HG03460 (cell line): ENCODE measurements around the gene BCAS3.
"Not testable (repeated sequence)": the region's sequence is repeated elsewhere in the genome, so short reads cannot be mapped to it uniquely, and the experiment has no call there.

Experiments
- ATAC-seq: cut with Tn5 transposase; IDR thresholded peaks from one replicate; pipeline ENCODE4 v1.9.1; 2021; ENCODE audit not compliant: unreplicated experiment

BCAS3 gene

GRCh38 chr17:60916043-60916442, 238.4 kb downstream of the BCAS3 start:
- ATAC-seq, result no peak

- ATAC-seq, result no peak
Observed at GRCh38 chr17:60920107-60920506, 242.5 kb downstream of the BCAS3 start.

GRCh38 chr17:60923000-60923399, 245.3 kb downstream of the BCAS3 start:
- no peak for ATAC-seq

- no peak for ATAC-seq
Observed at GRCh38 chr17:60926466-60927183, 249.0 kb downstream of the BCAS3 start.

DNA sequence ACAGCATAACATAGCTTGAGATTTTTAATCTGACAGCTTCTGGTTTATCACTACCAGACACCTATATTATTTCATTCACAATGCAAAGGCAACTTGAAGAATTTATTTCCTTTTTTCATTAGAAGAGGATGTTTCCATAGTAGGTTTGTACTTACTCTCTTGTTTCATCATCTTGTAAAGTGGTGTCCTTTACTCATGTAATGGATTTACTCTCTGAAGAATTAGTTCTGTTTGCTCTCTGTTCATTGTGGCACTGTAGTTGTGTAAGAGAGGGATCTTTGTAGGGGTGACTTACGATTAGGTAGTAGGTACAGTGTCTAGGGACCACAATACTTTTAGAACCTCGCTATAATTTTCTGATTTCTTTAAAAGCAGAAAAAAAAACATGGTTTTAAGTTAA, 256.1 kb downstream of the BCAS3 start:
- ATAC-seq, result no peak

- no peak for ATAC-seq
Observed at GRCh38 chr17:60934723-60935122, 257.1 kb downstream of the BCAS3 start.

DNA sequence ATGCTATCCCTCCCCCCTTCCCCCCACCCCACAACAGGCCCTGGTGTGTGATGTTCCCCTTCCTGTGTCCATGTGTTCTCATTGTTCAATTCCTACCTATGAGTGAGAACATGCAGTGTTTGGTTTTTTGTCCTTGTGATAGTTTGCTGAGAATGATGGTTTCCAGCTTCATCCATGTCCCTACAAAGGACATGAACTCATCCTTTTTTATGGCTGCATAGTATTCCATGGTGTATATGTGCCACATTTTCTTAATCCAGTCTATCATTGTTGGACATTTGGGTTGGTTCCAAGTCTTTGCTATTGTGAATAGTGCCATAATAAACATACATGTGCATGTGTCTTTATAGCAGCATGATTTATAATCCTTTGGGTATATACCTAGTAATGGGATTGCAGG, 258.3 kb downstream of the BCAS3 start:
- ATAC-seq, result not testable (repeated sequence)

DNA sequence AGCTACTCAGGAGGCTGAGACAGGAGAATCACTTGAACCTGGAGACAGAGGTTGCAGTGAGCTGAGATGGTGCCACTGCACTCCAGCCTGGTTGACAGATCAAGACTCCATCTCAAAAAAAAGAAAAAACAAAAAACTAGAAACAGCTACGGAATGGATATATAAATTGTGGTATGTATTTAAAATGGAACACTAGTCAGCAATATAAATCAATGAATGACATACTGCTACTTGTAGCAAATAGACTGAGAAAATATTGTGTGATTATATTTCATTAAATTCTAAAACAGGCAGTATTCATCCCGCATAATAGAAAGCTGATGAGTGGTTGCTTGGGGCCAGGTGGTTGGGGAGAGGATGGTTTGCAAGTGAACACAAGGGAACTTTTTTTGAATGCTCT, 261.7 kb downstream of the BCAS3 start:
- no peak for ATAC-seq

DNA sequence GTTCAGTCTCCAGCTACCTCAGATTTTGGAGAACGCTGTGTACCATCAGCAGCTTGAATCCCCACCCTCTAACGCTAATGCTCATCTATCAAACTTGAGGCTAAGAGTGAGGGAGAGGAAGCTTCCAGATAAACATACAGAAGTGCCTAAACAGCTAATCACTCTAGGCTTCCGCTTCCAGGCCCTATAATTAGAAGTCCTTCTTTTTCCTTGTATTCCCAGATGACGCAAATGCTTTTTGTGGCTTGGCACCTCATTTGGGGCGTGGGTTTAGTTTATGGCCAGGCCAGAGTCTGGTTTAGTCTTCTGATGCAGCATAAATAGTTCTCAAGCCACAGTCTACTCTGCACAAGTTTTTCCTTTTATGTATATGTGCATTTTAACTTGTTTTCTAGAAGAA, 263.4 kb downstream of the BCAS3 start:
- ATAC-seq, result no peak

GRCh38 chr17:60941571-60941970, 263.9 kb downstream of the BCAS3 start:
- no peak for ATAC-seq

DNA sequence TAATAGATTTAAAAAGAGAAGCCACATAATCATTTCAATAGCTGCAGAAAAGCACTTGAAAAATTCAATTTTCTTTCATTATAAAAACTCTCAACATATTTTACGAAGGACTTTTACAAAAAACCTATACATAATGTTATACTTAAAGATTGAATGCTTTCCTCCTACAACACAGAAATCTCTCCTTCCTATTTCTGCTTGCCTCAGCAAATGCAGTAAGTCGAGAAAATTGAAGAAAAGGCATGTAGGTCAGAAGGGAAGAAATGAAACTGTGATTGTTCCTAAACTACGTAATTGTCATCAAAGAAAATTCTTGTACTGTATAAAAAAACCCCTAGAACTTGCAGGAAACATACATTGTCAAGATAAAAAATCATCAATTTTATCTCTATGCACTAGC, 267.1 kb downstream of the BCAS3 start:
- no peak for ATAC-seq

DNA sequence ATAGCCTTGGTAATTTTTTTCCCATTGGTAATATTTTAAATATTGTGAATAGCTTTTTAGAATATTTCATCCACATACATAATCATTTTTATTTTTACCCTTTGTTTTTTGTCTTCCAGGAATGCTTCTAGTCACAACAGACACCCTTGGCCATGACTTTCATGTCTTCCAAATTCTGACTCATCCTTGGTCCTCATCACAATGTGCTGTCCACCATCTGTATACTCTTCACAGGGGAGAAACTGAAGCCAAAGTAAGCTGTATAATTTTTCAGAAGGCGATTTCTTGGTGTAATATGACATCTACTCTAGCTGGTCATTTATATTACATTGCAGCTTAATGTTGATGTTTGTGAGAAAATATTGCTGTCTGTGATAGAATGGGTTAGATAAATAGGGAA, 269.4 kb downstream of the BCAS3 start:
- ATAC-seq, result no peak

DNA sequence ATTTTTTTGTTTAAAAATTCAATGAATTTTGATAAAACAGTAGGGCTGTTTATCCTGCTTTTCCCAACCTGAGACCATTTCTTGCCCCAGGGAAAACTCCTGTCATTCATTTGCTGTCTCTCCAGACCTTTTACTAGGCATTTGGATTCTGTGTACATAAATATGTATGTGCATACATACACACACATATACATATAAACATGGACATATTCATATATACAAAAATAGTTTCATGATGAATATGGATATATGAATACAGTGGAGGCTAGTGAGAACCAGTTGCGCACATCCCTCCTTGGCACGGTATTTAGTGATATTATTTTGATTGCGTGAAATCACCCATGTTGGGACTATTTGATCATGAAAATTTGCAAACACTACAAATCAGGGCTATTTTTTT, 269.9 kb downstream of the BCAS3 start:
- ATAC-seq, result no peak

- no peak for ATAC-seq
Observed at GRCh38 chr17:60952747-60953146, 275.1 kb downstream of the BCAS3 start.

GRCh38 chr17:60959011-60959410, 281.4 kb downstream of the BCAS3 start:
- no peak for ATAC-seq

GRCh38 chr17:60959696-60960095, 282.0 kb downstream of the BCAS3 start:
- no peak for ATAC-seq

- ATAC-seq, result no peak
Observed at GRCh38 chr17:60960398-60961065, 282.9 kb downstream of the BCAS3 start.

GRCh38 chr17:60964160-60964559, 286.5 kb downstream of the BCAS3 start:
- no peak for ATAC-seq

- ATAC-seq, result no peak
Observed at GRCh38 chr17:60968266-60968665, 290.6 kb downstream of the BCAS3 start.

GRCh38 chr17:60969500-60970037, 291.9 kb downstream of the BCAS3 start:
- ATAC-seq, result no peak

DNA sequence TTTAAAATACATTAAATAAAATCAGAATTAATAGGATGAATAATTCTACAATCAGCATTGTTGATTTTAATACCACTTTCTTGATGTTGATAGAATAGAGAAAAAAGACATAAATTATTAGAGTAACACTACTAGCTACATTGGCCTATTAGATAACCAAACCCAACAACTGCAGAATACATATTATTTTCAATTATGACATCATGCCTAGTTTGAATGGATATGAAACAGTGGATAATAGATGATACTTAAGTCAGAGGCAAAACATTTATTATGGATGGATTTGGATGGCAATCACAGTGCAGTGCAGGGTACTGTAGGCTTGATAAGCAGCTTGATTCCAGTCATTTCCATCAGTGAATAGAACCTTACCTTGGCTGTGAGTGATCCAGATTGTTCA, 293.1 kb downstream of the BCAS3 start:
- ATAC-seq, result no peak

DNA sequence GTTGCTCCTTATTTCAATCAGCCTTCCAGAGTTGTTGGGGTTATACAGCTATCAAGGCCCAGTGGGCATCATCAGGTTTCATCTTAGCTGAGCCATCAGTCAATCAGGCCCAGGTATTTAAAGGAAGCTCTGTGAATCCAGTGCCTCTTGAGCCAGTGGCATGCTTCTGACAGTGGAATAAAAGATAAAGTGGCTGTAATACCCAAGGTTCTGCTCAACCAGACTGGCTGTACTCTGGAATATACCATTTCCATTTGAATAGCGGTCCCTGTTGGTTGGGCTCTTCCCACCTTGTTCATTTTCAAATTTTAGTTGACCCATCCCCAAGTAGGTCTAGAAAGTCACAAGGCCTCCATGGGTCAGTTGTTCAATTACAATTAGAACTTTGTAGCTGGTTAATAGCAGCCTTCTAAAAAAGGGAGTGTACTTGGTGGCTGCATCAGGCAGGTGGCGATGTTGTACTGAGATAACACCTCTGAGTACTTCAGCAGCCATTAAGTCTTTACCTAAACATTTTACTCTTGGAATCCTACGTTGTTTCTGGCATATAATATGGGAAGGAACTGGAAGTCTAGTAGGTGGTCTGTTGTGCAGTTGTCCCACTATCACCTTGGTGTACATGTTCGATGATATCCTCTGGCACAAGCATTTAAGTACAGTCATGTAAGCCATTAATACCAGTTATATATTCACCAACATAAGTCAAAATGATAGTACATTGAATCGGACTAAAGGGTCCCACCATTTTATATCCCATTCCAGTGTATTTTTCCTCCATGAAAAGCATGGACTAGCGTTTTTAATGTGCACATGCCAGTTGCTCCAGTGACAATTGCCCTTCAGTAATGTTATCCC, 294.1 kb downstream of the BCAS3 start:
- no peak for ATAC-seq
